Esophagus muscularis mucosa (tissue), 4 donors: ENCODE results near the gene GSN. TPM values are rescaled to one million over a fixed set of nuclear protein-coding genes. Genes with fewer than 3 reads are reported as not detected.

ENCODE experiments used
- DNase-seq: peaks from one replicate; pipeline ENCODE4 v3.0.0-alpha.2; 2017; ENCODE audit errors: extremely low spot score
- H3K27ac ChIP-seq, 4 donors: fragments of 200-600 bp; sonication (generic); replicated peaks in 1 of 4; 1 replicate in 3 of 4; 2 replicates in 1 of 4; pipeline ENCODE4 v1.5.1; 2016 to 2019; ENCODE audit warnings: mild to moderate bottlenecking in 1 of 4
- H3K27me3 ChIP-seq, 4 donors: fragments of 200-600 bp; sonication (generic); one replicate each; pipeline versions ENCODE4 v1.5.1 to v1.6.0; 2016 to 2019
- H3K36me3 ChIP-seq, 4 donors: fragments of 200-600 bp; sonication (generic); one replicate each; pipeline ENCODE4 v1.5.1; 2016 to 2019
- H3K4me1 ChIP-seq, 4 donors: fragments of 200-600 bp; sonication (generic); one replicate each; pipeline ENCODE4 v1.5.1; 2016 to 2019
- H3K4me3 ChIP-seq, 4 donors: fragments of 200-600 bp; sonication (generic); 1 replicate in 2 of 4; 2 replicates in 2 of 4; pipeline ENCODE4 v1.5.1; 2016 to 2019; ENCODE audit warnings: mild to moderate bottlenecking in 4 of 4, moderate library complexity in 1 of 4
- H3K9me3 ChIP-seq, 4 donors: fragments of 200-600 bp; sonication (generic); 1 replicate in 3 of 4; 2 replicates in 1 of 4; pipeline ENCODE4 v1.5.1; 2016 to 2019
- EP300 ChIP-seq: sonication (generic); formaldehyde crosslinking; IDR thresholded peaks from one replicate; pipeline ENCODE4 v1.6.1; 2017; ENCODE audit warnings: antibody characterized with exemption
- POLR2A ChIP-seq: fragments of 450-650 bp; IDR thresholded peaks from one replicate; pipeline ENCODE4 v1.6.1; 2017; ENCODE audit warnings: antibody characterized with exemption, moderate library complexity, mild to moderate bottlenecking, low read depth
- POLR2AphosphoS5 ChIP-seq, 2 donors: sonication (generic); formaldehyde crosslinking; IDR thresholded peaks; one replicate each; pipeline ENCODE4 v1.6.1; 2017; ENCODE audit warnings: antibody characterized with exemption in 2 of 2
- WGBS: methylation state at CpG from one replicate; pipeline ENCODE4 v1.1.5; 2018; 5-methylcytosine and 5-hydroxymethylcytosine counted together
- intact Hi-C: fragments of 100-400 bp; cut with DNase I; formaldehyde crosslinking; loops from one replicate; pipeline ENCODE4 v1.15.1; 2023
- total RNA-seq, 4 donors: library from RNA; depleted of rRNA; stranded (reverse); fragments of >200 nt; gene quantifications; one replicate each; pipeline versions ENCODE4 v1.1.0 to v1.2.1, GENCODE V29; 2016
- TF ChIP-seq, protein P1 (sequence below), 3 experiments: fragments of 200-600 bp in 2 of 3; fragments of 450-650 bp in 1 of 3; sonication (generic) in 2 of 3; IDR thresholded peaks; one replicate each; pipeline ENCODE4 v1.5.1; 2017 to 2019; ENCODE audit warnings: antibody characterized with exemption in 3 of 3, mild to moderate bottlenecking in 2 of 3, moderate library complexity in 1 of 3

GSN gene
- total RNA-seq, 4 donors from 2014 or later: 2,509 to 3,811 (median 3,170) TPM

DNA sequence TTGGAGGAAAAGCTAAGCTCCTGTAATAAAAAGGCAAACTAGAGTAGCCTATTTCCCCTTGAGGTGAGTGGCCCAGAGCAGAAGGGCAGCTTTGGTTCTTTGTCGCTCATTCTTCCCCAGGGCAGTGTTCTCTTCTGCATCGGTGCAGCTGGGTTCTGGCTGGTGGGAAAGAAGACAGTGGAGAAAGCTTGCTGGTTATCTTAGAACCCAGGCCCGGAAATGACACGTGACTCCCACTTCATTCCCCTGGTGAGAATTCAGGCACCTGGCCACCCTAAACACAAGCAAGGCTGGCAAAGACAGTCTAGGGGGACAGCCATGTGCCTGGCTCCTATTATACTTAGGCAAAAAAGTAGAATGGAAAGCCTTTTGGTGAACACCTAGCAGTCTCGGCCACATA is 32.5 kb upstream of the GSN start:
- DNase-seq: no peak
- intact Hi-C loops: no loop called here
- Histone ChIP-seq H3K4me3 (no peak overlapping the region), H3K27ac (no peak overlapping the region), H3K4me1 (no peaks in the 10 kb centered on the region), H3K36me3 (peaks cover 0 to 4% (median 0%) of the 10 kb centered on the region in 4 donors), H3K9me3 (no peaks in the 10 kb centered on the region), H3K27me3 (no peaks in the 10 kb centered on the region)
- WGBS: 100% methylated on average over 5 of the region's 5 CpGs
- TF ChIP-seq, protein P1, sequence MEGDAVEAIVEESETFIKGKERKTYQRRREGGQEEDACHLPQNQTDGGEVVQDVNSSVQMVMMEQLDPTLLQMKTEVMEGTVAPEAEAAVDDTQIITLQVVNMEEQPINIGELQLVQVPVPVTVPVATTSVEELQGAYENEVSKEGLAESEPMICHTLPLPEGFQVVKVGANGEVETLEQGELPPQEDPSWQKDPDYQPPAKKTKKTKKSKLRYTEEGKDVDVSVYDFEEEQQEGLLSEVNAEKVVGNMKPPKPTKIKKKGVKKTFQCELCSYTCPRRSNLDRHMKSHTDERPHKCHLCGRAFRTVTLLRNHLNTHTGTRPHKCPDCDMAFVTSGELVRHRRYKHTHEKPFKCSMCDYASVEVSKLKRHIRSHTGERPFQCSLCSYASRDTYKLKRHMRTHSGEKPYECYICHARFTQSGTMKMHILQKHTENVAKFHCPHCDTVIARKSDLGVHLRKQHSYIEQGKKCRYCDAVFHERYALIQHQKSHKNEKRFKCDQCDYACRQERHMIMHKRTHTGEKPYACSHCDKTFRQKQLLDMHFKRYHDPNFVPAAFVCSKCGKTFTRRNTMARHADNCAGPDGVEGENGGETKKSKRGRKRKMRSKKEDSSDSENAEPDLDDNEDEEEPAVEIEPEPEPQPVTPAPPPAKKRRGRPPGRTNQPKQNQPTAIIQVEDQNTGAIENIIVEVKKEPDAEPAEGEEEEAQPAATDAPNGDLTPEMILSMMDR (IDR thresholded peaks at IDR 0.05): no peak
- TF ChIP-seq POLR2A: no peak

DNA sequence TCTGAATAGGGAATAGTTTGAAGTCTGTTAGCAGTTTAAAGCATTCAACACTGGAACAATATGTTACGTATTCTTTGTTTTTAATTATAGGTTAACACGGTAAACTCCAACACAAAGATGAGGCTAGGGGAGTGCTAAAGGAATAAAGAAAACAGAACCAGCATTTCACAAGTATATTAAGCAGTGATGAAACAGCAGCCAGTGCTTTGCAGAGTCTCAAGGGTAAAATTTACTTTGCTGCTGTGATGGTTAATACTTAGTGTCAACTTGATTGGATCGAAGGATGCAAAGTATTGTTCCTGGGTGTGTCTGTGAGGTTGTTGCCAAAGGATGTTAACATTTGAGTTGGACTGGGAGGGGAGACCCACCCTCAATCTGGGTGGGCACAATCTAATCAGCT is 30.0 kb upstream of the GSN start:
- Histone ChIP-seq H3K9me3 (no peaks in the 10 kb centered on the region), H3K4me3 (no peak overlapping the region), H3K36me3 (no peaks in the 10 kb centered on the region), H3K4me1 (peaks cover 0 to 14% (median 11%) of the 10 kb centered on the region in 4 donors), H3K27ac (no peak overlapping the region), H3K27me3 (no peaks in the 10 kb centered on the region)
- 82% methylated on average over 3 of the region's 3 CpGs for WGBS
- TF ChIP-seq EP300 (no peak), POLR2AphosphoS5 (IDR thresholded peaks at IDR 0.05) (no peak), POLR2A (no peak)
- TF ChIP-seq, protein P1 (IDR thresholded peaks at IDR 0.05): no peak
- intact Hi-C loops: no loop called here
- DNase-seq: no peak

DNA sequence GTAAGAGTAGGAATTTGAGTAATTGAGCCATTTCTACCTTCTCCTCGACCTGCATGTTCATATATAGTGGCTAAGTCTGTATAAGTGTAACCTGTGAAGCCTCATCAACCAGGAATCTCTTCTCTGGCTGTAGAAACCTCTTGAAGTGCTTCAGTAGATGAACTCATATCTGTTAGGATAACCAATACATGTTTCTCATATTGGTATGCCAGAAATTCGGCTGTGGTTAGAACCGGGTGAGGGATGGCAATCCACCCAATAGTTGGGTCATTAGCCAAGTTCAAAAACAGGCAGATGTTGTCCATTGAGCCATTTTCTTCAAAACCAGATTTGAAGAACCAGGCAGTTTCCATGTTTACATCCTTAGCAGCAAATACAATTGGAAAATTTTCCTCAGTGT is 28.9 kb upstream of the GSN start:
- WGBS: 93% methylated on average over 3 of the region's 3 CpGs
- intact Hi-C loops: no loop called here
- no peak for DNase-seq

DNA sequence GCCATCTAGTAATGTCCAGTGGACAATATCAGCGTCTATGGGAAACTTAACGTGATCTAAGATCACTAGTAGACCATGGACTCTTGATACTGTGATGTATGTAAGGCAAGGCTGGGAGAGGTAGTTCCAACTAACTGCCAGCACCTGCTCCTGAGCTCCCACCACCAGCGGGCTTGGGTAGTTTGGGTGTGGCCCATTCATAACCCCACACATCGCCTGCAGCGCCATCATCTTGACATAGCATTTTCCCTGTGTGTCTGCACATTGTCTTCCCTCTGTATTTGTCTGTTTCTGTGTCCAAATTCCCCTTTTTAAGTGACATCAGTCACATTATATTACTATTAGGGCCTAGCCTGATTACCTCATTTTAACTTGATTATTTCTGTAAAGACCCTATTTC is 28.1 kb upstream of the GSN start:
- Histone ChIP-seq H3K27ac (no peak overlapping the region), H3K27me3 (no peaks in the 10 kb centered on the region), H3K4me3 (no peak overlapping the region), H3K36me3 (no peaks in the 10 kb centered on the region), H3K9me3 (no peaks in the 10 kb centered on the region), H3K4me1 (peaks cover 0 to 18% (median 14%) of the 10 kb centered on the region in 4 donors)
- intact Hi-C loops: no loop called here
- TF ChIP-seq, protein P1 (IDR thresholded peaks at IDR 0.05): no peak
- TF ChIP-seq POLR2AphosphoS5 (IDR thresholded peaks at IDR 0.05): no peak
- no peak for TF ChIP-seq POLR2A
- no peak for TF ChIP-seq EP300
- no peak for DNase-seq
- WGBS: 97% methylated on average over 5 of the region's 5 CpGs

More for the DNA sequence above, 28.9 kb upstream of the GSN start:
- H3K9me3 ChIP-seq: no peaks in the 10 kb centered on the region
- no peaks in the 10 kb centered on the region for H3K36me3 ChIP-seq
- H3K4me1 ChIP-seq: peaks cover 0 to 18% (median 14%) of the 10 kb centered on the region in 4 donors
- no peak for TF ChIP-seq POLR2A
- TF ChIP-seq, protein P1 (IDR thresholded peaks at IDR 0.05): no peak
- TF ChIP-seq EP300: no peak
- no peak for TF ChIP-seq POLR2AphosphoS5 (IDR thresholded peaks at IDR 0.05)
- H3K27me3 ChIP-seq: no peaks in the 10 kb centered on the region
- no peak overlapping the region for H3K4me3 ChIP-seq
- no peak overlapping the region for H3K27ac ChIP-seq

DNA sequence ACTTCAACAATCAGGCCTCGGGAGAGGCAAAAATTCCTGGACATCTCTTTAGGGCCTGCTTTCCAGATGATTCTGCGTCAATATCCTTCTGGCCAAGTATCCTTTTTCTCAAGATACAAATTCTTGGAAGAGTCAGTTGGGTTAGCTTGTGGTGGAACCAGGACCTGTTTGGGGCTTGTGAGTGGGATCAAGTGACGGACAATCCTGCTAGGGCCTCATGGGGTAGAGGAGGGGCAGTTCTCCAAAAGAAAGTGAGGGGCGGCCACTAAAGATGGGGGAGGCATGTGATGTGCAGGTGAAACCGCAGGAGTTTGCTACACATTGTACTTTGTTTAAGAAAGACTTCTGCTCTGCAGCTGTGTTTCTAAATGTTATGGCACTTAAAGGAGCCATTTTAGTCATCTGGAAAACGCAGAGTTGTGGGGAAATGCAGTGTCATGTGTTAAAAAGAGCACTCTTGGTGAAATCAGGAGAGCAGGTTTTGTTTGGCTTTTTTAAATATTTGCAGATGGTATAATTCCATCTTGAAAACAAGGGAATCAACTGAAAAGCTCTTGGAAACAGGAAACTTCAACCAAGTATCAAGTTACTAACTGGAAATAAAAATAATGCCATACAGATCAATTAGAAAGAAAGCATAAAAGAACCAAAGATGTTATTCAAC is 27.4 kb upstream of the GSN start:
- H3K36me3 ChIP-seq: no peaks in the 10 kb centered on the region
- H3K9me3 ChIP-seq: no peaks in the 10 kb centered on the region
- no peak overlapping the region for H3K4me3 ChIP-seq
- H3K4me1 ChIP-seq: peaks cover 0 to 18% (median 14%) of the 10 kb centered on the region in 4 donors
- intact Hi-C loops: no loop called here
- no peaks in the 10 kb centered on the region for H3K27me3 ChIP-seq
- DNase-seq: no peak
- peak overlapping the region in 2 of 4 donors; percentile 11 to 56 for H3K27ac ChIP-seq
- TF ChIP-seq EP300: no peak
- TF ChIP-seq, protein P1 (IDR thresholded peaks at IDR 0.05): no peak
- TF ChIP-seq POLR2A: no peak
- no peak for TF ChIP-seq POLR2AphosphoS5 (IDR thresholded peaks at IDR 0.05)
- 80% methylated on average over 6 of the region's 6 CpGs for WGBS
